NB4 (cell line): ENCODE measurements around the gene ARID3A.

Experiments used
- MYC ChIP-seq: IDR thresholded peaks from 2 replicates; pipeline ENCODE4 v1.6.1; 2011; ENCODE audit warnings: low read depth, low read length
- POLR2A ChIP-seq: IDR thresholded peaks from 2 replicates; pipeline ENCODE4 v1.6.1; 2011; ENCODE audit warnings: mild to moderate bottlenecking; ENCODE audit not compliant: insufficient read length; ENCODE audit errors: extremely low read depth
- TF ChIP-seq, protein P1 (sequence below): IDR thresholded peaks from one replicate; pipeline ENCODE4 v1.5.1; 2012; ENCODE audit warnings: low read depth, low read length
- TF ChIP-seq, protein P2 (sequence below): IDR thresholded peaks from 2 replicates; pipeline ENCODE4 v1.6.1; 2011; ENCODE audit warnings: low read depth, low read length

DNA sequence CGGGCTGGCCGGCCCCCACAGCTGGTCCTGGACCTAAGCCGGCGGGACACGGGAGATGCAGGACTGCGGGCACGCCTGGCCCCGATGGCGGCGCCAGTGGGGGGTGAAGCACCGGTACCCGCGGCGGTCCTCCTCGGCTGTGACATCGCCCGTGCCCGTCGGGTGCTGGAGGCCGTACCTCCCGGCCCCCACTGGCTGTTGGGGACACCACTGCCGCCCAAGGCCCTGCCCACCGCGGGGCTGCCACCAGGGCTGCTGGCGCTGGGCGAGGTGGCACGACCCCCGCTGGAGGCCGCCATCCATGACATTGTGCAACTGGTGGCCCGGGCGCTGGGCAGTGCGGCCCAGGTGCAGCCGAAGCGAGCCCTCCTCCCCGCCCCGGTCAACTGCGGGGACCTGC lies 77.4 kb downstream of the ARID3A start:
- TF ChIP-seq POLR2A (no peak), MYC (no peak)
- TF ChIP-seq, protein P1, sequence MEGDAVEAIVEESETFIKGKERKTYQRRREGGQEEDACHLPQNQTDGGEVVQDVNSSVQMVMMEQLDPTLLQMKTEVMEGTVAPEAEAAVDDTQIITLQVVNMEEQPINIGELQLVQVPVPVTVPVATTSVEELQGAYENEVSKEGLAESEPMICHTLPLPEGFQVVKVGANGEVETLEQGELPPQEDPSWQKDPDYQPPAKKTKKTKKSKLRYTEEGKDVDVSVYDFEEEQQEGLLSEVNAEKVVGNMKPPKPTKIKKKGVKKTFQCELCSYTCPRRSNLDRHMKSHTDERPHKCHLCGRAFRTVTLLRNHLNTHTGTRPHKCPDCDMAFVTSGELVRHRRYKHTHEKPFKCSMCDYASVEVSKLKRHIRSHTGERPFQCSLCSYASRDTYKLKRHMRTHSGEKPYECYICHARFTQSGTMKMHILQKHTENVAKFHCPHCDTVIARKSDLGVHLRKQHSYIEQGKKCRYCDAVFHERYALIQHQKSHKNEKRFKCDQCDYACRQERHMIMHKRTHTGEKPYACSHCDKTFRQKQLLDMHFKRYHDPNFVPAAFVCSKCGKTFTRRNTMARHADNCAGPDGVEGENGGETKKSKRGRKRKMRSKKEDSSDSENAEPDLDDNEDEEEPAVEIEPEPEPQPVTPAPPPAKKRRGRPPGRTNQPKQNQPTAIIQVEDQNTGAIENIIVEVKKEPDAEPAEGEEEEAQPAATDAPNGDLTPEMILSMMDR = no peak
- TF ChIP-seq, protein P2, sequence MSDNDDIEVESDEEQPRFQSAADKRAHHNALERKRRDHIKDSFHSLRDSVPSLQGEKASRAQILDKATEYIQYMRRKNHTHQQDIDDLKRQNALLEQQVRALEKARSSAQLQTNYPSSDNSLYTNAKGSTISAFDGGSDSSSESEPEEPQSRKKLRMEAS = no peak
